HG03103 (cell line): Measurements from ENCODE around the gene RTN4R.
"Not testable (repeated sequence)": the region's sequence is repeated elsewhere in the genome, so short reads cannot be mapped to it uniquely, and the experiment has no call there.

ENCODE experiments used
- ATAC-seq: cut with Tn5 transposase; IDR thresholded peaks from one replicate; pipeline ENCODE4 v1.9.1; 2021; ENCODE audit warnings: low read depth; ENCODE audit not compliant: unreplicated experiment

RTN4R gene

GRCh38 chr22:20274374-20274773 lies 6.3 kb upstream of the RTN4R start:
- ATAC-seq: not testable (repeated sequence)

DNA sequence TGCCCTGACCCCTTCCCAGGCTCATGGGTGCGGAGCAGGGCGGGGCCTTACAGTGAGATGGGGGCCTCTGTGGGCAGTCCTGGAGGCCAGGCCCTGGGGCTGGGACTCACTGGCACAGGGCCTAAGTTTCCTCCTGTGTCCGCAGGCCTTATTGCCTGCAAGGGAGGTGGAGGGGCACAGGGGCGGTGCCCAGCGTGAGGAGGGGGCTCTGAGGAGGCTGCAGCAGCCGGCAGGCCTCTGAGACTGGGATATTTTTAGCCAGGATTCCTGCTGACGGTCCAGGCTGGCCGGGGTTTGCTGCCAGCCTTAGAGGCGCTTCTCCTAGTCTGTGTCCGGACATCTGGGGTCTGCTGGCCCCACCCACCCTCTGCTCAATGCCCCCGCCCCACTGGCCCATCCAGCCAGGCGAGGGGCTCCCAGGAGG lies 5.7 kb upstream of the RTN4R start:
- no peak for ATAC-seq

DNA sequence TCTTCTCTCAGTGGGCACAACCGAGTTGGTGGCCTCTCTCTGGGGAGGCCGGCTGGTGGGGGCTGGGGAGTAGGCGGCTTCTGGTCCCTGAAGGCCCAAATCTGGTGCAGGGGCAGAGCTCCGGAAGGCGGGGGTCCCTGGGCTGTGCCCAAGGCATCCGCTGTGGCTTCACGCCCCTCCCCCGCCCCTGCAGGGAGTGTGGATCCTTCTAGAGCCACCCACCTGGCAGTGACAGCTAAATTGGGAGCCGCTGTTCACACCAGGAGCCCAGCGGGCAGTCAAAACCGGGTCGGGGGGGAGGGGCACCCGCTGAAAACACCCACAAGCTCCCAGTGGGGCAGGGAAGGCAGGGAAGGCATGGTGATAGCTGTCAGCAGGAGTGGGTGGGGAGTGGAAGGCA lies 4.6 kb upstream of the RTN4R start:
- no peak for ATAC-seq

GRCh38 chr22:20272174-20272573 lies 4.1 kb upstream of the RTN4R start:
- no peak for ATAC-seq

- no peak for ATAC-seq
Measured at GRCh38 chr22:20271114-20271994, 3.2 kb upstream of the RTN4R start.

- ATAC-seq: not testable (repeated sequence)
Measured at GRCh38 chr22:20270190-20271113, 2.3 kb upstream of the RTN4R start.

DNA sequence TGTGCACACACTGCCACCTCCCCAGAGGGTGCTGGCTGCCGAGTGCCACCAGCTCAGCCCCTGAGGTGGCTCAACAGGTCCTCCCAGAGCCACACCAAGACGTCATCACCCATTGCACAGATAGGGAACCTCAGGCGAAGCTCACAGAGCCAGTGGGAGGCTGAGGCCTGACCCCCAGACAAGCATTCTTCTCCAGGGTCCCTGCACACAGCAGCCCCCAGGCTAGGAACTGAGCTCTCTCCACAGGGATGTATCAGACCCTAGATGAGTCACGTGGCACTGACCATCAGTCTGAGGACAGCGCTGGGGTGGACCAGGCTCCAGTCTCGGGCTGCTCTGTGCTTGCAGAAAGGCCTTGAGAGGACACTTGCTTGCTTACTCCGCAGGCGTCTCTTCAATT lies 1.6 kb upstream of the RTN4R start:
- not testable (repeated sequence) for ATAC-seq

- not testable (repeated sequence) for ATAC-seq
Measured at GRCh38 chr22:20269201-20269600, 1.1 kb upstream of the RTN4R start.

DNA sequence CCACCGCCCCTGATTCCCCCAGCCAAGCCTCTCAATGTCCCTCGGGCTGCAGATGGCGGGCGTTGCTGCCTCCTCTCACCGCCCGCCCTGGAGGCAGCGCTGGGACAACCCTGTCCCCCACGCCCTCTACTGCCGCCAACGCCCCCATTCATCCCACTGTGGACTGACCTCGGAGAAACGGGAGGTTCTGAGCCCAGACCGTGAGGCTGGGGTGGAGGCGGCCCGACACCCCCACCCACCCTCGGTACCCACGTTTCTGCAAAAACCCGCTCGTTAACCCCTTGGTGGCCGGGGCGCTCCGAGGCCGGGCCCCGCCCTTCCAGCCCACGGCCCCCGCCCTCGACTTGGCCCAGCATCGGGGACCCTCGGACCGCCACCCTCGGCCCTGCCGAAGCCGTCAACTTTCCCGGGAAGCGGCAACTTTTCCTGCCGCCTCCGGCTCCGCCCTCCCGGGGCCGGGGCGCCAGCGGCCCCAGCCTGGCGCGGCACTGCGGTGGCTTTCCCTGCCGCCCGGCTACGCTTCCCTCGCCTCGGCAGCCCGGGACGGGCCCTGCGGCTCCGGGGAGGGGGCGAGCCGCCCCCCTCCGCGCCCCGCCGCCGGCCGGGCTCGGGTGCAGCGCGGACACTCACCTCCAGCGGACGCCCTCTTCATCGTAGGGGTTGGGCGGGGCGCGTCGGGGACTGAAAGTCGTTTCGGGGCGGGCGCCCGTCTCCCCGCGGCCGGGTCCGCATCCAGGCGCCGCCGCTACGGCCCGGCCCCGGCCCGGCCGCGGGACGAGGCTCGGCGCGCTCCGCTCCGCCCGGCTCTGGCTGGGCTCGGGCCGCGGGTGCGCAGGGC lies 458 bp downstream of the RTN4R start:
- ATAC-seq: no peak

DNA sequence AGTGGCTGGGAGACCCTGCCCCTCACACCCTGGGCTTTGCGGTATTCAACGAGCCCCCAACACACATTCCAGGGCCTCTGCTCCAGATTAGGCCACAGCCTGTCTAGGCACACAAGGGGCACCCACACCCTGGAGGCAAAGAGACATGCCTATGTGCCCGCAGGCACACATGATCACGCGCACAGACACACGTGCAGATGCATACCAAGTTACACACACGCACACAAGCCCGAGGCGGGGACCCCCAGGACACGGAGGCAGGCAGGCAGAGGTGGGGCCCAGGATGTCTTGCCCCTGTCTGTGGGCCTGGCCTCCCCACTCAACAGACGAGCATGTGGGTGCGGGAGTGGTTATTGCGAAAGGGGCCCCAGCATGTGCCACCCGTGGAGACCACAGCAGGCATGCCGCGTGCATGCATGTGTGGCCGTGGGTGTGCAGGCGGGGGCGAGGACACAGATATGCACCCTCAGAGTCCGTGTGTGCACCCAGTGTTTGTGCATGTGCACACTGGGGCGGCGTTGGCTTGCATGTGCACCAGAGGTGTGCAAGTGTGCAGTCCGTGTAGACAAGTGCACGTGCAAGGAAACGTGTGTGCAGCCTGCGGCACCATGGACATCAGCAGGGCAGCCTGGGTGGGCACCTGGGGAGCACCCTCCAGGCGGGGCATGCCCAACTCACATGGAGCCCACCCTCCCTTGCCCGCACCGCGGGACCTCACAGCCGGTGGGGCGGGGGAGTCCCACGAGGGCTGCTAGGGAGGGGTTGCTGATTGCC lies 1.3 kb downstream of the RTN4R start:
- ATAC-seq: not testable (repeated sequence)

DNA sequence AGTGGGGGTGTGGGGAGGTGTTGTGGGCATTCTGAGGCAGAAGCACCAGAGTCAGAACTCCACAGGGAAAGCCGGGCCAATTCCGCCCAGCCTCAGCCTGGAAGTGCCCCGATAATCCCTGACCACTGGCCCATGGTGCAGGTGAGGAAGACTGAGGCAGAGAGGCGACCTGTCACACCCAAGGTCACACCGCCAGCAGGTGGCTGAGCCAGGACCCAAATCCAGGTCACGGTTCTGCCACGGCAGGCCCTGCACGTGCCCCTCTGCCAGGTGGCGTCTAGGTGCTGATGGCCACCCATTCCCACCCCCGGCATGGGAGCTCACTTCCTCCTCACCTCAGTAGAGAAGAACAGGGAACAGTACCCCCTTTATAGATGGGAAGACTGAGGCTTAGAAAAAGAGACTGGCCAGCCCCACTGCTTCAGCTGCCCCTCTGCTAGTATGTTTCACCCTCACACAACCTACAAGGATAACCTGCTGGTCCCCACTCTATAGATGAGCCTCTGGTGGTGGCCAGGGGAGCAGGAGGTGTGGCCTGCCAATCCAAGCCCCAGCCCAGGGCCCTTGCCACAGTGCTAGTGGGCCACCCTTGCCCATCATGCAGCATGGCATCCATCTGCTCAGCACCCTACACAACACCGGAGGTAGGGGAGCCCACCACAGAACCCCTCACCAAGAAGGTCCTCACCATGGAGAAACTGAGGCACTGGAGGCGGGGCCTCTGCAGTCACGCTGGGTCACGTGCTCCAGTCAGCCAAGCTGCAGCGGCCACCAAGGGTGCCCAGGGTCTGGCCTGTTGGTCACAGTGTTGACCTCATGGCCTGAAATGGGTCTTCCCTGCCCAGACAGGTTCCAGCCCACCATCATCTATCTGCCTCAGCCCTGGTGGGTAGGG lies 2.1 kb downstream of the RTN4R start:
- not testable (repeated sequence) for ATAC-seq

DNA sequence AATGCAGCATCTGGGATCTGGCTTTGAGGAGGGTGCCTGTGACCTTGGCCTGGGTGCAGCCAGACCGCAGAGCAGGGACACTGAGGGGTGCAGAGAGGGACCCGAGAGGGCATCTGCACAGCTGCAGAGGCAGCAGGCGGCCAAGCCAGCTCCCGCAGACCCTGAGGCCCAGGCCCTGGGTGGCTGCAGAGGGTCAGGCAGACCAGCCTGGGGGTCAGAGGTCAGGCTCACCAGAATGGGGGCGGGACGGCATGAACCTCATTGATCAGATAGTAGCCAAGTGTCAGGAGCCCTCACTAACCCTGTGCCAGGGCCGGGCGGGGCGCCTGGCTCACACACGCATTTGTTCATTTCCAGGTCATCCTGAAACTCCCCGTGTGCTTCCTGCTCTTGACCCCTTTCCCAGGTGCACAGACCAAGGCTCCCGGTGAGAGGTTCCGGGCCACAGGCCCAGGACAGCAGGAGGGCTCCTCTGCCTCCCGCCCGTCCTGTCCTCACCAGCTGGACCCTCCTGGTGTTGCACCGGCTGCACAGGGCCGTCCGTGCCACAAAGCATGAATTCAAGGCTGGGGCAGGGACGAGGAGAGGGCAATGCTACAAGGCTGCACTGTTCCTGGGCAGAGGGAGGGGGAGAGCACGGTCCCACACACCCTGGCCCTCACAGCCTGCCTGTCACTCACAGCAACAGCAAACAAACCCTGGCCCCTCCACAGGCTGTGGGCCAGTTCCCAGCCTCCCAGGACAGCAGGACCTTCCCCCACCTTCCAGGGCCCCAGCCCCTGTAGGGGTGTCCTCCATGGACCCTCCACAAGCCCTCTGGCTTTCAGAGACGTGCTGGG lies 3.3 kb downstream of the RTN4R start:
- ATAC-seq: no peak

- ATAC-seq: not testable (repeated sequence)
Measured at GRCh38 chr22:20263404-20264281, 4.5 kb downstream of the RTN4R start.

DNA sequence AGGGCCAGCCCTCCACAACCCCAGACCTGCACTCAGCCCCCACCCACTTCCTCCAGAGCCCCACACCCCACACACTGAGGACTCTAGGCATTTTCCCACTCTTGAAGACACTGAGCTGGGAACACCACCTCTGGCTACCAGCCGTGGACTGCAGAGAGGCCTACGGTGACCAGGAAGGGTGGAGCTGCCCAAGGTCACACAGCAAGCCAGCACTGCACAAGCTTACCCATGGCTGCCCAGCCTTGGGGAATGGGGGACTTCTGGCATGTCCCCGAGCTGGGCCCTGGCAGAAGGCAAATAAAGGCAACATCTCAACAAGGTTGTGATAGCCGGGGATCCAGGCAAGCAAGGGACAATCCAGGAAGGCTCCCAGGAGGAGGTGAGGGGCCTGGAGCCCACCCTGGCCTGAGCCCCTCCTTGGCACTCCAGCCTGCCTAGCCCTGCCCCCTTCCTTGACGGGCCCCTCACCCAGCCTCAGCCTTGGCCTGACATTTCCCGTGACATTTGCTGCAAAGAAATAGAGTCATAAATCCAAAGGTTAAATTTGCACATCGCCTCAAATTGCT lies 5.5 kb downstream of the RTN4R start:
- no peak for ATAC-seq

DNA sequence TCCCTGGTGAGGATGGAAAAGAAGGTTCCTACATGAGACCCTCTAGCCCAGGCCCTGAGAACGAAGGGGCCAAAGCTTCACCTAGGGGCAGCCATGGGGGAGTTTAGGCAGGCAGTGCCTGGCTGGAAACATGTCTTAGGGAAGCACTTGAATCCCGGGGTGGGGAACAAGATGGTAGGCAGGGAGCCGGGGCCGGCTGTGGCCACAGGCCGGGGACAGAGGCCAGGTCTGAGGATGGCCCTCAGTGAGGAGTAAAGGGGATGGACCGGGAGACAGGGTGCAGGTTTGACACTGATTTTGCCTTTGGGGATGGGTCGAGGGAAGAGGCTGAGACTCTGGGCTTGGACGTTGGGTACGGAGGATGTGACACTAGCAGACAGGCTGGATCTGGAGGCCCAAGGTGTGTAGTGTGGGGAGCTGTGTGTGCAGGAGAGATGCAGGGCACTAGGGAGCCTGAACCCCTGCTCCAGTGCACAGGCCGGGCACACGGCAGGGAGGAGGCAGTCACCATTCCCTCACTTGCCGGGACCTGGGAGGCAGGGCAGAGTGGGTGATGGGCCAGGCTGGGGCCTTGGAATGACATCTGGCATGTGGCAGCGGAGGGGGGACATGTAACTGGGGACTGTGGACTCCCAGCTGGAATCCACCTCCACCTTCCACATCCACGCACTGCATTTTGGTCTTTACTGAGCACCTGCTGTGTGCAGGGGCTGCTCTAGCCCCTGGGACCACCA lies 6.1 kb downstream of the RTN4R start:
- ATAC-seq: no peak
